Adrenal gland (tissue), 12 donors: ENCODE data around the gene PSMG3. TPM values are rescaled to one million over a fixed set of nuclear protein-coding genes. Genes with fewer than 3 reads are reported as not detected.

ENCODE experiments used
- DNase-seq, 7 donors: peaks; one replicate each; pipeline ENCODE4 v3.0.0-alpha.2; 2019 to 2020
- H3K27ac ChIP-seq, 5 donors: fragments of 200-600 bp; sonication (generic) in 4 of 5; 1 replicate in 3 of 5; 2 replicates in 2 of 5; pipeline versions ENCODE4 v1.5.1 to v1.8.0; 2016 to 2020; ENCODE audit warnings: mild to moderate bottlenecking in 1 of 5
- H3K27me3 ChIP-seq: fragments of 200-600 bp; 2 replicates; pipeline ENCODE4 v1.8.0; 2021
- H3K36me3 ChIP-seq, 2 donors: fragments of 200-600 bp; replicated peaks in 1 of 2; 1 replicate in 1 of 2; 2 replicates in 1 of 2; pipeline versions ENCODE4 v1.5.1 to v1.8.0; 2018 to 2022
- H3K4me1 ChIP-seq, 2 donors: fragments of 200-600 bp; replicated peaks in 1 of 2; 1 replicate in 1 of 2; 2 replicates in 1 of 2; pipeline versions ENCODE4 v1.5.1 to v1.8.0; 2018 to 2021
- H3K4me3 ChIP-seq, 4 donors: fragments of 200-600 bp; sonication (generic) in 3 of 4; one replicate each; pipeline ENCODE4 v1.5.1; 2016 to 2018
- H3K9me3 ChIP-seq, 3 donors: fragments of 200-600 bp; sonication (generic) in 1 of 3; replicated peaks in 1 of 3; 1 replicate in 2 of 3; 2 replicates in 1 of 3; pipeline versions ENCODE4 v1.5.1 to v1.8.0; 2016 to 2021
- POLR2A ChIP-seq, 2 donors: fragments of 450-650 bp; IDR thresholded peaks; one replicate each; pipeline ENCODE4 v1.6.1; 2017; ENCODE audit warnings: antibody characterized with exemption in 2 of 2, mild to moderate bottlenecking in 2 of 2, moderate library complexity in 1 of 2
- WGBS, 4 donors: extraction: QIAGEN DNeasy Blood & Tissue Kit in 2 of 4; methylation state at CpG; one replicate each; pipeline versions ENCODE4 v1.1.5 to v1.1.7; 2013 to 2017; 5-methylcytosine and 5-hydroxymethylcytosine counted together
- intact Hi-C, 2 donors: fragments of 100-400 bp; cut with DNase I; formaldehyde crosslinking; loops; one replicate each; pipeline versions ENCODE4 v1.14.1 to v1.15.0; 2022 to 2023
- polyA plus RNA-seq, 3 donors: library from polyadenylated mRNA; stranded (reverse); fragments of 200-250 nt in 2 of 3; fragments of 350-450 nt in 1 of 3; fragmentation: Illumina TruSeq in 1 of 3; extraction: RNeasy Lipid Tissue Mini Kit (QIAGEN cat#74804) in 1 of 3; gene quantifications; one replicate each; pipeline ENCODE4 v1.2.3, GENCODE V29; 2013 to 2014
- total RNA-seq, 9 donors: library from RNA; depleted of rRNA in 4 of 9; stranded (reverse); fragments of >200 nt in 4 of 9; fragments of 120-200 nt in 1 of 9; fragmentation: NEBNext Ultra II Directional in 1 of 9; extraction: Animal tissue kit (Norgen Biotek cat#: 25700) in 1 of 9; gene quantifications; one replicate each; pipeline versions ENCODE4 v1.1.0 to v1.2.4, GENCODE V29; 2013 to 2023
- TF ChIP-seq, protein P1 (sequence below), 6 experiments: fragments of 450-650 bp in 4 of 6; fragments of 200-600 bp in 2 of 6; sonication (generic) in 1 of 6; IDR thresholded peaks; 1 replicate in 5 of 6; 2 replicates in 1 of 6; pipeline versions ENCODE4 v1.5.1 to v1.8.0; 2016 to 2021; ENCODE audit warnings: antibody characterized with exemption in 6 of 6, mild to moderate bottlenecking in 2 of 6, moderate library complexity in 1 of 6
- donor health status: healthy with polysubstance abuse.
- donor health status: Bipolar disorder and iron deficiency.
- donor health status: DM: yes; HTN: yes; CAD: no.
- donor health status: DM: no; HTN: no; CAD: no.
- donor health status: DM: no; HTN: no; CAD: no.
- donor health status: DM: yes; HTN: yes; CAD: no.

The PSMG3 gene
- total and polyA plus RNA-seq, 12 donors, result 17.3 to 82.7 (median 34.8) TPM

DNA sequence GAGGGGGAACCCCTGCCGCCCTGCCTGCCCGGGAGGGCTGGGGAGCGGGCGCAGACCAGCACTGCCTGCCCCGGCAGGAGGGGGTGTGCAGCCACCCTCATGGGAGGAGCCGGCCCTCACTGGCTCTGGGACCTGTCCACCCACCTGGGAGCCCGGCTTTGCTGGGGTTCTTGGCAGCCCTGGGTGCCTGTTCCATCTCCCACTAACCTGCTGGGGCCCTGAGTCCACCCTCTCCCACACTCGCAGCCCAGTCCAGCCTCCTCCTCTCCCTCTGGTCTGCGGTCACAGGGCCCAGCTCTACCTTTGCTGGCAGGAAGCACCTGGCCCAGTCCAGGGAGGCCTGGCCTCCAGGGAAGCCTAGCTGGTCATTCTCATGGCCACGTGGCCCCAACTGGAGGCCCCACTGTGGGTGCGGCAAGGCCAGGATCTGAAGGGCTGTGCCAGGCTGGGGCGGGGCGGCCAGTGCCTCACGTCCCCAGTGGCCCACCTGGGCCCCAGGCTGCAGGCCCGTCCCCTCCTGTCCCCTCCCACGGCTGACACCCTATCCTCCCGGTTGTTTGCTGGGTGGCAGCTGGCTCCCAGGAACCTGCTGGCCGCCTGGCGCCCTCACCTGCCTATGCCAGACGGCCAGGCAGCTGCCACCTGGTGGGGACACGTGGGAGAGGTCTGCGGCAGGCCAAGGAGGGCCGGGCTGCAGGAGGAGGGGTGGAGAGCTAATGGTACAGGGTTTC lies 13.9 kb downstream of the PSMG3 start, which contains the start of gene TMEM184A:
Gene TMEM184A (minus strand): TSS at position 393 of the 731 bp plus-strand sequence. CDS start 721 bp downstream, outside the sequence.
- Histone ChIP-seq H3K4me1 (peaks cover 0 to 8% of the 10 kb centered on the region in 2 donors), H3K27ac (no peak within 1 kb of the TSS), H3K36me3 (no peaks in the 10 kb centered on the region), H3K4me3 (no peak within 1 kb of the TSS), H3K27me3 (no peaks in the 10 kb centered on the region), H3K9me3 (no peaks in the 10 kb centered on the region)
- no peak for TF ChIP-seq POLR2A (IDR thresholded peaks at IDR 0.05)
- TF ChIP-seq, protein P1, sequence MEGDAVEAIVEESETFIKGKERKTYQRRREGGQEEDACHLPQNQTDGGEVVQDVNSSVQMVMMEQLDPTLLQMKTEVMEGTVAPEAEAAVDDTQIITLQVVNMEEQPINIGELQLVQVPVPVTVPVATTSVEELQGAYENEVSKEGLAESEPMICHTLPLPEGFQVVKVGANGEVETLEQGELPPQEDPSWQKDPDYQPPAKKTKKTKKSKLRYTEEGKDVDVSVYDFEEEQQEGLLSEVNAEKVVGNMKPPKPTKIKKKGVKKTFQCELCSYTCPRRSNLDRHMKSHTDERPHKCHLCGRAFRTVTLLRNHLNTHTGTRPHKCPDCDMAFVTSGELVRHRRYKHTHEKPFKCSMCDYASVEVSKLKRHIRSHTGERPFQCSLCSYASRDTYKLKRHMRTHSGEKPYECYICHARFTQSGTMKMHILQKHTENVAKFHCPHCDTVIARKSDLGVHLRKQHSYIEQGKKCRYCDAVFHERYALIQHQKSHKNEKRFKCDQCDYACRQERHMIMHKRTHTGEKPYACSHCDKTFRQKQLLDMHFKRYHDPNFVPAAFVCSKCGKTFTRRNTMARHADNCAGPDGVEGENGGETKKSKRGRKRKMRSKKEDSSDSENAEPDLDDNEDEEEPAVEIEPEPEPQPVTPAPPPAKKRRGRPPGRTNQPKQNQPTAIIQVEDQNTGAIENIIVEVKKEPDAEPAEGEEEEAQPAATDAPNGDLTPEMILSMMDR (IDR thresholded peaks at IDR 0.05), result peak in 4 of 6 experiments; percentile 34 to 59 (median 48)
- peak in 5 of 7 donors; percentile 54 to 68 (median 62) for DNase-seq
- 39 to 72% (median 48%) methylated on average over 6 to 23 of the region's 23 CpGs for WGBS, 4 donors
- intact Hi-C loops, result no loop called here

- Histone ChIP-seq H3K27me3 (no peaks in the 10 kb centered on the region), H3K36me3 (no peaks in the 10 kb centered on the region), H3K4me1 (peaks cover 0 to 8% of the 10 kb centered on the region in 2 donors), H3K9me3 (no peaks in the 10 kb centered on the region), H3K27ac (no peak overlapping the region), H3K4me3 (no peak overlapping the region)
- intact Hi-C loops, result no loop called here
- peak in 4 of 7 donors; percentile 54 to 67 (median 62) for DNase-seq
- WGBS, 4 donors, result 30 to 45% (median 36%) methylated on average over 9 to 35 of the region's 35 CpGs
- TF ChIP-seq, protein P1 (IDR thresholded peaks at IDR 0.05), result no peak
- TF ChIP-seq POLR2A (IDR thresholded peaks at IDR 0.05), result no peak
Observed at GRCh38 chr7:1555046-1555812, 14.6 kb downstream of the PSMG3 start.

DNA sequence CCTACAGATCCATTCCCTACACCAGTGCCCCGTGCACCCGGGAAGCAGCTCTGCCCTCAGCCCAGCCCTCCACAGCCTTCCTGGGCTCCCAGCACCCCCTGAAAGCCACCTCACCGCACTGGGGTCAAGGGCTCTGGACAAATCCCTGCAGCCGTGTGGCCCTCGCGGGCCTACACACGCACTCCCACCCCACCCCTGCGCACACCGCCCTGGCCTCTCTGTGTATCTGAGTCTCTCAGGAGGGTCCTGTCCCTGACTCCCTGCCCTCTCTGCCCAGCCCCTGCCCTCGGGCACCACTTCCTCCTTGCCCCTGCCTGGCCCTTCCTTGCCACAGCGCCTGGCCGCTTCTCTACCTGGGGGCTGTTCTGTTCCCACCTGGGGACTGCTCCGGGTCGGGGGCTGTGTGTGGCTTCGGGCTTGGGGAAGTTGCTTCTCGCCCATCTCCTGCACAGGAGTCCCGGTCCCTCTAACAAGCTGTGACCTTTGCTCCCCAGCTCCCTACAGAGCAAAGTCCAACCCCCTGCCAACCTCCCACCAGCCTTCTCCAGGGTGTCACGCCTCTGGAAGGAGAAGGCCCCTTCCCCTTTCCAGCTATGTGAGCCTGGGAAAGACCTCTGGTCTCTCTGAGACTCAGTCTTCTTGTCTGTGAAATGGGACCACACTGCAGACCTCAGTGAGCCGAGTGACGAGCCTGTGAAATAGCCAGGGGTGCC lies 15.3 kb downstream of the PSMG3 start:
- H3K4me1 ChIP-seq, result peaks cover 0 to 8% of the 10 kb centered on the region in 2 donors
- no peak for TF ChIP-seq POLR2A (IDR thresholded peaks at IDR 0.05)
- TF ChIP-seq, protein P1 (IDR thresholded peaks at IDR 0.05), result no peak
- no peaks in the 10 kb centered on the region for H3K36me3 ChIP-seq
- H3K27me3 ChIP-seq, result no peaks in the 10 kb centered on the region
- no peak for DNase-seq
- H3K27ac ChIP-seq, result no peak overlapping the region
- H3K4me3 ChIP-seq, result no peak overlapping the region
- intact Hi-C loops, result no loop called here
- no peaks in the 10 kb centered on the region for H3K9me3 ChIP-seq
- WGBS, 4 donors, result 68 to 78% (median 74%) methylated on average over 14 to 20 of the region's 20 CpGs
